HG03442 (cell line): ENCODE data around the gene ANP32B.
"Not testable (repeated sequence)": the region's sequence is repeated elsewhere in the genome, so short reads cannot be mapped to it uniquely, and the experiment has no call there.

ENCODE experiments used
- ATAC-seq: cut with Tn5 transposase; IDR thresholded peaks from one replicate; pipeline ENCODE4 v1.9.1; 2021; ENCODE audit warnings: mild to moderate bottlenecking, moderate library complexity; ENCODE audit not compliant: unreplicated experiment

The ANP32B gene

DNA sequence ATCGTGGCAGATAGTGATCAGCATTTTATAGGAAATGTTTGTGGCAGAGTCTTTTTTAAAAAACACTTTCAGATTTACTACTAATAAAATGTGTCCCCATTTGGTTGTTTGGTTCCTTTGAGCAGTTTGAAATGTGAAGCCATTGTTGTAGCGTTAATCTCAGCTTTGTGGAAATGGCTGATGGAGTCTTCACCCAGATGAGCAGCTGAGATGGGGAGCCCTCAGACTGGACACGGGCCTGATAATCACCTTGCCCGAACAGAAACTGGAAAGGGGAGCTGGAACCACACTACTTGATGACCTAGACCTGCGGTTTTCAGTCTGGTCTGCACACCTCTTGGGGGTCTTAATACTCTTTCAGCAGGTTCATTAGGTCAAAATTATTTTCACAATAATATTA, 20.6 kb upstream of the ANP32B start:
- ATAC-seq: no peak

- no peak for ATAC-seq
Observed at GRCh38 chr9:97963232-97963631, 19.9 kb upstream of the ANP32B start.

DNA sequence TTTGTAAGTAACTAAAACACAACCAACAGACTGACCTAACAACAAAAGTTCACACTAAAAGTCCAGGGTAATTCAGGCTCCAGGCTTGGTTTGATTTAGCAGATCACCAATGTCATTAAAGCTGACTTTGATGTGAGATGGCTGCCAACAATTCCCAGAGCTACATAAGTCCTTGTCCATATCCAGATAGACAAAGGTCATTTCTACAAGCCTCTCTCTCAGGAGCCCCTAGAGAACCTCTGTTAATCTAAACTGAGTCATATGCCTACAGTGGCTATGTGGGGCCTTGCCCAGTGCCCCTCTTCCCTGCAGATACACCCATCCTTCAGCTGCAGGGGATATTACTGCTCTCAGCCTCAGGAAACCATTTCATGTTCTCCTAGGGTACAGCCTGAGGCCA, 18.2 kb upstream of the ANP32B start:
- ATAC-seq: no peak

- no peak for ATAC-seq
Observed at GRCh38 chr9:97966493-97966892, 16.6 kb upstream of the ANP32B start.

DNA sequence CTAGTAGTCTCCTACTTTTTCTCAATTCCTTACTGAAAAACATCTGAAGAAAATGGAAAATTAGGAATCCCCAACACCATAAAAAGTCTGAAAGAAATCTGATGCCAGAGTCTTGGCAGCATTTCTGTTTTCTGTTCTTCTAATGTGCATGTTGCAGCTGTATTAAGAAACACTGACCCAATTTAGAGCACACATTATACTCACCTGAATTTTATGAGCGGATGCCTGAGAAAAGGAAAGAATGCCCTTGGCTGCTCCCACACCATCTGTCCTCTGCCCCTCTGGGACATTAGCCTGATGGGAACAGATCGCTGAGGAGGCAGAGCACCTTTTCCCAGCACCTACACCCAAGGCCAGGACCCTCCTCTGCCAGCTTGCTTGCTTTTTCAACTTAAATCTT, 14.1 kb upstream of the ANP32B start:
- no peak for ATAC-seq

DNA sequence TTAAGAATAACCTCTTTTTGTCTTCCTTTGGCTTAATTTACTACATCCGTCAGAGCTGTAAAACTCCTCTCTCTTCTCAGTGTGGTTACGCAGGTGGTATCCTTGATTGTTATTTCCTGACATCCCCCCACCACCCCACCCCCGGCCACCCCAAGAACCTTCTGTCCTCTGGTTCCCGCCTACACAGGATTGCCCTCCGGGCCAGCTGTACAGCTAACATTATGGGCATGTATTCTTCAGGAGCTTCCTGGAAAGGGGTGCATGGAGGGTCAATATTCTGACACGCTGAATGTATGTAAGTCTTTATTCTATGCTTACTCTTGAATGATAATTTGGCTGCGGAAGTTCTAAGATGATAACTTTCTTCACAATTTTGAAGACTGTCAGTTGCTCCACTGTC, 13.0 kb upstream of the ANP32B start:
- no peak for ATAC-seq

DNA sequence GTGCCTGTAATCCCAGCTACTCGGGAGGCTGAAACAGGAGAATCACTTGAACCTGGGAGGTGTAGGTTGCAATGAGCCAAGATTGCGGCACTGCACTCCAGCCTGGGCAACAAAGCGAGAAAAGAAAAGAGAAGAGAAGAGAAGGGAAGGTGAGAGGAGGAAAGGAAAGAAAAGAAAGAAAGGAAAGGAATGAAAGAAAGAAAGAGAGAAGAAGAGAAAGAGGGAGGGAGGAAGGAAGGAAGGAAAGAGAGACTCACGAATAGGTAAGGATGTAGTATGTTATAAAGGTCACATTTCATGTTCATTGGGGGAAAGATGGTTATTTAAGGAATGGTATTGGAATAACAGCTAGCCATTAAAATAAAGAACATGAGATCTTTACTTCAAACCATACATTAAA, 10.4 kb upstream of the ANP32B start:
- ATAC-seq: no peak

DNA sequence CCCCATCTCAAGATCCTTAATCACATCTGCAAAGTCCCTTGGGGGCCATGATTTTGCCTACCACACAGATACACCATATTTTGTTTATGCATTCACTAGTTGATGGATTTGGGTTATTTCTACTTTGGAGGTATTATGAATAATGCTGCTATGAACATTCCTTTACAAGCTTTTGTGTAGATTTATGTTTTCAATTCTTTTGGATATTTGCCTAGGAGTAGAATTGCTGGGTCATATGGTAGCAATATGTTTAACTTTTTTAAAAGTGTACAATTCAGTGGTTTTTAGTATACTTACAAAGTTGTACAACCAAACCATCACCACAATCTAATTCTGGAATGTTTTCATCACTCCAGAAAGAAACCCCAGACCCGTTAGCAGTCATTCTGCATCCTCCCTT, 7.8 kb upstream of the ANP32B start:
- ATAC-seq: no peak

- ATAC-seq: not testable (repeated sequence)
Observed at GRCh38 chr9:97976633-97977032, 6.5 kb upstream of the ANP32B start.

GRCh38 chr9:97978371-97979130, 4.6 kb upstream of the ANP32B start:
- ATAC-seq: no peak

GRCh38 chr9:97979788-97980478, 3.2 kb upstream of the ANP32B start:
- no peak for ATAC-seq

GRCh38 chr9:97980479-97980803, 2.7 kb upstream of the ANP32B start:
- ATAC-seq: no peak

GRCh38 chr9:97980918-97981845, 2.0 kb upstream of the ANP32B start:
- ATAC-seq: no peak

DNA sequence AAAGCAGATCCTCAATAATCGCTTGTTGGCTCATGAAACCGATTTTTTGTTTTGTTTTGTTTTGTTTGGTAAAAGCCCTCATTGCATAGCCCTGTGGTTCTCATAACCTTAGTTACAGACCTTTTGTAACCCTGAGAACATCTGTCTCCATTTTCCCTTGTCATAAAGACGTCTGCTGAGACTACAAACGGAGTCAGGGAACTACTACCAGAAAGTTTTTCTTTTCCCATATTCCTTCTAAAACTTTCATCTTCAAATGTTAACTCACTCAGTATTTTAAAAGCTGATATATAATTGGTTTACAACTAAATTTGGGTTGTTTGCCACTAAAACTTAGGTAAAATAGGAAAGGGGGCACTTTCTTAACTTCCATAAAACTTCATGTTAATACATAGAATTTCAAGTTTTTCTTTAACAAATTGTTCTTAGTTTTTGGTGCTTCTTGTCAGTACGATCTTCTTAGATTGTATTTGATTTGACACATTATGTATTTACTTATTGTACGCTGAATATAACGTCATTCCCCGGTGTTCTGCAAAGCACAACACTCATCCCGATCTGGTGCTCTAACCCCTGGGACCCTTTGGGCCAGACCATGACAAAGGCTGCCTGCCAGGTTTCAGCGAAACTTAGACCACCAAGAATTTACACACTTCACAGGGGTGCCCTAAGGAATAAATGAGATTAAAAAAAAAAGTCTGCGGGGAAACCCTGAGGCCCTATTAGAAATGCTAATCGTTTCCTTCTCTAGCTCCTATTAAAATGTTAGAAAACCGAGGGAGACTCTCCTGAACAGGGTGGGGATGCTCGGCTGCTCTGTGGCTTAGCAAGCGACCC, 1.1 kb upstream of the ANP32B start:
- no peak for ATAC-seq

DNA sequence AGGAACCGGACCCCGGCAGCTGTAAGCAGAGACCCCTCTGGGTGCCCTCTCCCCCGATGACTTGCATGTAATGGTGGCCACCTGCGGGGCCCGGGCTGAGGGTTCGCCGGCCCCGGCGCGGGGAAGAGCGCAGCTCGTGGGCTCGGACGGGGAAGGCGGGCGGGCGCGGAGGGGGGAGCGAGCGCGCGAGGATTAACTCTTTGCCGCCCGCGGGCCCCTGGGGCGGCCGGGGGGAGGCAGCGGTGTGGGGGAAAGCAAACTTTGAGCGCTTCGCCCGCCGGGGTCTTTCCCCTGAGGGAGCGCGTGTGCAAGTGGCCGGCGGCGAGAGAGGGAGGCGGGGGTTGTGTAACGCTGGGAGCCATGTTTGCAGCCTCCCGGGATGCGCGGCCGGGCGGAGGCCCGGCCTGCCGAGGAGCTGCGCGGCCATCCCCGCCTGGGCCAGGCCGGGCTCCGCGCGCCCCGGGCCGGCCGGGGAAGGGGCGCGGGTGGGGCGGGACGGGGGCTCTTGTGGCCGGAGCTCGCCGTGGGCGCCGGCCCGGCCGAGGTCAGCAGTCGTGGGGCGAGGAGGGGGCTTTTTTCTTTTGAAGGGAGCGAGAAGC, 547 bp downstream of the ANP32B start:
- ATAC-seq: peak; percentile 7

DNA sequence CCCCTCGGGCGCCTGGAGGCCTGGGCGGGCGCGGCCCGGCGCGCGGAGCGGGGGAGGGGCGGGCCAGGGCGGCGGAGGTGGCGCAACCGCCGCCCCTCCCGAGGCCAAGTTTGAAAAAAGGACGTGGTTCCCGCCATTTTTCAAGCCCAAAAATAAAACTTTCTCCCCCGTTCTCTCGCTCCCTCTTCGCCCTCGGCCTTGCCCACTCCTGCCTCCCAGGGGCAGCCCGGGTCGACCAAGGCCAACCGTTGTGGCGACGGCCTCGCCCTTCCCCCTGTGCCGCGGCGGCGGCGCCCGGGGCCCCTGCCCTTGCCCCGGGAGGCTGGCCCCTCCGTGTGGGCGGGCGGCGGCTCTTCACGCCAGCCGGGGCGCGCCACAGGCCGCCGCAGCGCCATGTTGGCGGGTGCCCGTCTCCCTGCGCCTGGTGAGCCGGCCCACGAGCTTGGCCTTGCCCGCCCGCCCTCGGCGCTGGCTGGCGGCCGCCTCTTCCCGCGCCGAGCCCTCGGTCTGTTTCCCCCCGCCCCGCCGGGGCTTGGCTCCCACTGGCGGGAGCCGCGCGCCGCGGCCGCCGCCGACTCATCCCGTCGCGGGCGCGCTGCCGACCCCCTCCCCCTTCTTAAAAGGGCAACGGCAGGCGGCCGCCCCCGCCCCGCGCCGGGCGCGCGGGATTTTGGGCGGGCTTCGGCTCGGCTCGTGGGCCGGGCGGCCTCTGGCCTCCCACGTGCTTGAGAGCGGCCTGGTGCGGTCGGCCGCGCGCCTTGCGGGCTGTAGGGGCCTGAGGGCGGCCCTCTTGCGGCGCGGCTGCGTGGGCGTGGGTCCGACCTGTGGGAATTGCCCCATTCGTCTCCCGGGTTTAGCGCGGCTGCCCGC, 1.3 kb downstream of the ANP32B start:
- ATAC-seq: peak; percentile 26

DNA sequence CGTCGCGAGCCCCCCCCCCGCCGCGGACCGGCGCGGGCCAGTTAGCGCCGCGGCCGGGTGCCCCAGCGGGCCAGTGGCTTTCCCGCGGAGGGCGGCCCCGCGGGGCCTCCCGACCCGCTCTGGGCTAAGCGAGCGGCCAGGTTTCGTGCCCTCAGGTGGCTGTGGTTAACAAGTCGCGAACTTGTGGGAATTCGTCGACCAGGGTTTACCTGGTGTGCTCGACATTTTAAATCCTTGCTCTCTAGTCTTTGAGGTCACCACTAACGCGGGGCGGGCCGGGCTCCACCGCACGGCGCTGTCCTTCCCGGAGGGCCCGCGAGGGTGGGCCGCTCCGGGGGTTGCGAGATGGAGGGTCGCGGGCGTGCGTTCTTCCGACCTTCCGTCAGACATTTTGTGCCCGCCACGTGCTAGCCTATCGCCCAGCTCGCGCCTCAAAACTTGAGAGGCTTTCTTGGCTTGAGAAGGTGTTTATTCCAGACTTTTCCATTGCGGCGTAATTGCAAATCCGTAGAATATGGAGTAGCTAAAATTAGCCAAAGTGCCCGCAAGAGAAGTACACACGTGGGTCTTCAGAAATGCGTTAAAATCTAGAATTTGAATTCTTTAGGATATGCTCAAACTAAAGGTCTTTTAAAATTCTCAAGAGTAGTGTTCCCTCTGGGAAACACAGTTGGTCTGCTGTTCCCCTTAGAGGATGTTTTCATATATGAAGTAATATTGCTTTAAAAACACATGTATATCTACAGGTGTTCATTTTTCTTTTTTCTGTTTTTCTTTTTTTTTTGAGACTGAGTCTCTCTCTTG, 2.1 kb downstream of the ANP32B start:
- peak; percentile 10 for ATAC-seq

GRCh38 chr9:97987487-97987886, 4.3 kb downstream of the ANP32B start:
- ATAC-seq: no peak

GRCh38 chr9:97990259-97990658, 7.1 kb downstream of the ANP32B start:
- no peak for ATAC-seq
